A673 (cell line): ENCODE results near the gene C17orf50.

Experiments used
- CTCF ChIP-seq: fragments of 300-800, 200-600 bp; sonication (generic); conservative IDR thresholded peaks from 2 replicates; pipeline ENCODE4 v1.5.1; 2017; ENCODE audit warnings: low read depth, mild to moderate bottlenecking, antibody characterized with exemption, low read length, moderate library complexity, mixed read lengths
- EZH2 ChIP-seq: fragments of 200-600 bp; sonication (generic); IDR thresholded peaks from 2 replicates; pipeline ENCODE4 v1.6.1; 2017; ENCODE audit warnings: borderline replicate concordance, low read depth, mild to moderate bottlenecking, mixed read lengths, antibody characterized with exemption, low read length; ENCODE audit not compliant: poor library complexity, severe bottlenecking

GRCh38 chr17:35716897-35717465, 43.7 kb upstream of the C17orf50 start:
- TF ChIP-seq CTCF = no peak
- TF ChIP-seq EZH2 = no peak
